OCI-LY7 (cell line): ENCODE measurements around the gene R3HDML. TPM values are rescaled to one million over a fixed set of nuclear protein-coding genes. Genes with fewer than 3 reads are reported as not detected.

Experiments
- BruUV-seq: library from RNA; stranded (reverse); fragments of 400-500 nt; replicated peaks from 2 replicates; lab custom pipeline; 2021; lab: Mats Ljungman, UMichigan
- CTCF ChIA-PET: fragments of 300-600 bp; sonication (Branson Sonifier 250); formaldehyde crosslinking; loops from one replicate; lab custom pipeline; 2022; ENCODE audit warnings: antibody characterized with exemption; ENCODE audit not compliant: unreplicated experiment; lab: Charles Lee
- POLR2A ChIA-PET: fragments of 300-600 bp; sonication (Branson Sonifier 250); formaldehyde crosslinking; loops from one replicate; lab custom pipeline; 2022; ENCODE audit warnings: antibody characterized with exemption; lab: Charles Lee
- DNase-seq: peaks from one replicate; pipeline ENCODE4 v3.0.0-alpha.2; 2015; ENCODE audit warnings: low spot score
- H2AFZ ChIP-seq: fragments of 200-600 bp; sonication (generic), shearing (Covaris generic); 2 replicates; pipeline ENCODE4 v1.6.1; 2014; ENCODE audit warnings: mild to moderate bottlenecking, antibody characterized with exemption, low read length, moderate library complexity
- H3K27ac ChIP-seq: fragments of 200-600 bp; sonication (generic); 2 replicates; pipeline ENCODE4 v1.5.1; 2014; ENCODE audit warnings: mixed run types, low read depth, mild to moderate bottlenecking, moderate library complexity, low read length, inconsistent platforms; ENCODE audit not compliant: poor library complexity, severe bottlenecking
- H3K36me3 ChIP-seq: fragments of 200-600 bp; sonication (generic); 2 replicates; pipeline ENCODE4 v1.6.1; 2014; ENCODE audit warnings: mild to moderate bottlenecking, antibody characterized with exemption, low read length, moderate library complexity, mixed read lengths; ENCODE audit not compliant: insufficient read depth
- H3K4me1 ChIP-seq: fragments of 200-600 bp; sonication (generic); 2 replicates; pipeline ENCODE4 v1.5.1; 2014; ENCODE audit warnings: mild to moderate bottlenecking, low read length; ENCODE audit not compliant: insufficient read depth, poor library complexity, severe bottlenecking
- H3K4me2 ChIP-seq: fragments of 200-600 bp; sonication (generic); 2 replicates; pipeline ENCODE4 v1.6.1; 2014; ENCODE audit warnings: mild to moderate bottlenecking, low read length
- H3K4me3 ChIP-seq: fragments of 200-600 bp; sonication (generic); 2 replicates; pipeline ENCODE4 v1.5.1; 2014; ENCODE audit warnings: mild to moderate bottlenecking, low read depth, low read length; ENCODE audit not compliant: poor library complexity, severe bottlenecking
- H3K79me2 ChIP-seq: fragments of 200-600 bp; sonication (generic); 2 replicates; pipeline ENCODE4 v1.6.1; 2016; ENCODE audit warnings: low read depth, mild to moderate bottlenecking, low read length, moderate library complexity, mixed read lengths; ENCODE audit not compliant: insufficient read depth
- H3K9me2 ChIP-seq: fragments of 200-600 bp; sonication (generic); 2 replicates; pipeline ENCODE4 v1.6.1; 2016; ENCODE audit warnings: mild to moderate bottlenecking, low read length, mixed read lengths; ENCODE audit not compliant: insufficient read depth
- H3K9me3 ChIP-seq: fragments of 200-600 bp; sonication (generic); 2 replicates; pipeline ENCODE4 v1.6.1; 2014; ENCODE audit warnings: mild to moderate bottlenecking, mixed run types, low read length, mixed read lengths
- H4K20me1 ChIP-seq: fragments of 200-600 bp; sonication (generic); 2 replicates; pipeline ENCODE4 v1.6.1; 2014; ENCODE audit warnings: mild to moderate bottlenecking, antibody characterized with exemption, low read length, moderate library complexity, mixed read lengths; ENCODE audit not compliant: insufficient read depth
- EZH2phosphoT487 ChIP-seq: fragments of 200-600 bp; sonication (generic); IDR thresholded peaks from 2 replicates; pipeline ENCODE4 v1.6.1; 2018; ENCODE audit warnings: low read depth, borderline replicate concordance, mild to moderate bottlenecking, mixed run types, antibody characterized with exemption, low read length, moderate library complexity, mixed read lengths
- intact Hi-C: fragments of 100-400 bp; cut with micrococcal nuclease; formaldehyde crosslinking; loops from one replicate; pipeline ENCODE4 v1.10.0; 2022; ENCODE audit not compliant: unreplicated experiment
- small RNA-seq: library from RNA; depleted of rRNA; stranded (forward); fragments of <200 nt; gene quantifications from one replicate; pipeline ENCODE3, GENCODE V24; 2014
- total RNA-seq, 2 experiments: library from RNA; depleted of rRNA in 1 of 2; stranded (reverse); fragments of >200 nt in 1 of 2; shearing (Covaris generic) in 1 of 2; gene quantifications; 2 replicates each; pipeline ENCODE4 v1.2.3, GENCODE V29; 2014 to 2022
- TF ChIP-seq, protein P1 (sequence below): fragments of 200-600 bp; sonication (generic); conservative IDR thresholded peaks from 2 replicates; pipeline ENCODE4 v1.5.1; 2014; ENCODE audit warnings: mild to moderate bottlenecking, antibody characterized with exemption, low read length, moderate library complexity, mixed read lengths

R3HDML gene
- total RNA-seq, 2 experiments from 2014 or later = not detected

DNA sequence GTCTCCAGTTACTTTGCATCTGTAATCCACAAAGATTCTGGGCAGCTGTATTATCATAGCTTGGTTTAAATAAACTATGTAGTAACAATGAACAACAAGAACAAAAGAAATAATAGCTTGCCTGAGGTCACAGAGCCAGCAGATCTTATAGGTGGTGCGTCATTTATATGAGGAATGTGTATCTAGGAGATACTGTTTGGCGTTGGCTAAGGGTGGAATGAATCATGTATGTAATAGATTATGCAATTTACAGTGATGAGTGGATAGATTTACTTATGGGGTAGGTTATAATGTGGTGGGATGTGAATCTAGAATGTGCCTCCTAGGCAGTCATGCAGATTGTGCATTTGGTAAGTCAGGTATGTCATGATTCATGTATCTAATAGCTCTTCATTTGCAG is 61.5 kb downstream of the R3HDML start:
- no peak for DNase-seq
- intact Hi-C loops = no loop called here
- no peaks in the 10 kb centered on the region for H4K20me1 ChIP-seq
- no peak overlapping the region for H2AFZ ChIP-seq
- POLR2A ChIA-PET = no interaction called here
- no peak for TF ChIP-seq EZH2phosphoT487
- TF ChIP-seq, protein P1, sequence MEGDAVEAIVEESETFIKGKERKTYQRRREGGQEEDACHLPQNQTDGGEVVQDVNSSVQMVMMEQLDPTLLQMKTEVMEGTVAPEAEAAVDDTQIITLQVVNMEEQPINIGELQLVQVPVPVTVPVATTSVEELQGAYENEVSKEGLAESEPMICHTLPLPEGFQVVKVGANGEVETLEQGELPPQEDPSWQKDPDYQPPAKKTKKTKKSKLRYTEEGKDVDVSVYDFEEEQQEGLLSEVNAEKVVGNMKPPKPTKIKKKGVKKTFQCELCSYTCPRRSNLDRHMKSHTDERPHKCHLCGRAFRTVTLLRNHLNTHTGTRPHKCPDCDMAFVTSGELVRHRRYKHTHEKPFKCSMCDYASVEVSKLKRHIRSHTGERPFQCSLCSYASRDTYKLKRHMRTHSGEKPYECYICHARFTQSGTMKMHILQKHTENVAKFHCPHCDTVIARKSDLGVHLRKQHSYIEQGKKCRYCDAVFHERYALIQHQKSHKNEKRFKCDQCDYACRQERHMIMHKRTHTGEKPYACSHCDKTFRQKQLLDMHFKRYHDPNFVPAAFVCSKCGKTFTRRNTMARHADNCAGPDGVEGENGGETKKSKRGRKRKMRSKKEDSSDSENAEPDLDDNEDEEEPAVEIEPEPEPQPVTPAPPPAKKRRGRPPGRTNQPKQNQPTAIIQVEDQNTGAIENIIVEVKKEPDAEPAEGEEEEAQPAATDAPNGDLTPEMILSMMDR = no peak
- no peaks in the 10 kb centered on the region for H3K4me1 ChIP-seq
- CTCF ChIA-PET = interaction anchor here (0.5 kb wide), 1 partner anchor 10 kb away, joined by 3 read pairs; no protein-coding TSS in a partner anchor
- BruUV-seq = no TSS peak
- H3K36me3 ChIP-seq = no peaks in the 10 kb centered on the region
- H3K9me3 ChIP-seq = no peaks in the 10 kb centered on the region
- H3K4me2 ChIP-seq = no peak overlapping the region
- H3K79me2 ChIP-seq = no peaks in the 10 kb centered on the region
- H3K27ac ChIP-seq = no peak overlapping the region
- no peaks in the 10 kb centered on the region for H3K9me2 ChIP-seq
- no peak overlapping the region for H3K4me3 ChIP-seq

DNA sequence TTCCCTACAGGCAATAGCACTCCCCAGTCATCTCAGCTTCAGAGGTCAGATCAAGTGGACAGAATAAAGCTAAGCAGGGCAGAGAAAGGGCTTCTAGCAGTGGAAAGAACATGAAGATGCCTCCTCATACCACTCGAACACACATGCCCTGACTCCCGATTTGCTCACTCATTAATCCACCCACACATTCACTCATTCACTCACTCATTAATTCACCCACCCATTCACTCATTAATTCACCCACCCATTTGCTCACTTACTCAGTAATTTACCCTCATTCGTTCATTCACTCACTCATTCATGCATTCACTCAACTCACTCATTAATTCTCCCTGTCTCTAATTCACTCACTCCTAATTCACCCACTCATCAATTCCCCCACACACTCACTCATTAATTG is 62.6 kb downstream of the R3HDML start:
- no peaks in the 10 kb centered on the region for H3K9me3 ChIP-seq
- no peaks in the 10 kb centered on the region for H3K79me2 ChIP-seq
- no peaks in the 10 kb centered on the region for H3K9me2 ChIP-seq
- no peak overlapping the region for H3K4me3 ChIP-seq
- no peak for DNase-seq
- no peak overlapping the region for H3K27ac ChIP-seq
- no peak overlapping the region for H2AFZ ChIP-seq
- ChIA-PET POLR2A (no interaction called here), CTCF (no interaction called here)
- no peaks in the 10 kb centered on the region for H4K20me1 ChIP-seq
- H3K4me2 ChIP-seq = no peak overlapping the region
- no peaks in the 10 kb centered on the region for H3K36me3 ChIP-seq
- no TSS peak for BruUV-seq
- TF ChIP-seq, protein P1 = no peak
- TF ChIP-seq EZH2phosphoT487 = no peak
- H3K4me1 ChIP-seq = no peaks in the 10 kb centered on the region
- intact Hi-C loops = no loop called here

DNA sequence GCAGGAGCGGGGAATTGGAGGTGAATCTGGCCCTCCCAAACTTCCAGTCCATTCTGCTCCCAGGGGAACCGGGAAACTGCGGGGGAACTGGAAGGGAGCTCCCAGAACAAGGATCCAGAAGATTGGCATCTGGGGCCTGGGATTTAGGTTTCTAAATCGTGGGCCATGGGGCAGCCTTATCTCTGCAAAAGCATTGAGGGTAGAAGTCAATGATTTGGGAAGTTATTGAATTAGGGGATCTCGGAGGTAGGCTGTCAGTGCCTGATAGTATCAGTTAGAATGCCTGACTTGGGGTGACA is 63.8 kb downstream of the R3HDML start:
- intact Hi-C loops = no loop called here
- no peak overlapping the region for H3K4me2 ChIP-seq
- no peaks in the 10 kb centered on the region for H3K9me3 ChIP-seq
- no TSS peak for BruUV-seq
- H3K4me1 ChIP-seq = no peaks in the 10 kb centered on the region
- ChIA-PET CTCF (no interaction called here), POLR2A (no interaction called here)
- no peaks in the 10 kb centered on the region for H3K9me2 ChIP-seq
- no peaks in the 10 kb centered on the region for H3K36me3 ChIP-seq
- H3K79me2 ChIP-seq = no peaks in the 10 kb centered on the region
- no peak overlapping the region for H3K4me3 ChIP-seq
- no peak for TF ChIP-seq EZH2phosphoT487
- TF ChIP-seq, protein P1 = no peak
- no peaks in the 10 kb centered on the region for H4K20me1 ChIP-seq
- no peak for DNase-seq
- no peak overlapping the region for H3K27ac ChIP-seq
- no peak overlapping the region for H2AFZ ChIP-seq

Small RNAs within 50 kb of the gene (small RNA-seq; reads per million reads assigned to genes)
- gene RF00019 = not detected

Other genes starting within 250 kb of the R3HDML start
- not detected in 2 replicates for gene JPH2, start 149.9 kb upstream of the R3HDML start, total RNA-seq (2014; rRNA removed; shearing (Covaris generic))
- gene JPH2, start 149.9 kb upstream of the R3HDML start, total RNA-seq (2022) = not detected in 2 replicates
- gene OSER1, start 126.3 kb upstream of the R3HDML start, total RNA-seq (2014; rRNA removed; shearing (Covaris generic)) = 24.5 and 28.1 TPM in 2 replicates
- 31.9 and 35.9 TPM in 2 replicates for gene OSER1, start 126.3 kb upstream of the R3HDML start, total RNA-seq (2022)
- not detected in 2 replicates for gene GDAP1L1, start 89.7 kb upstream of the R3HDML start, total RNA-seq (2014; rRNA removed; shearing (Covaris generic))
- gene GDAP1L1, start 89.7 kb upstream of the R3HDML start, total RNA-seq (2022) = 0.27 TPM in 1 of 2 replicates, not detected in the other
- 1.7 and 2.3 TPM in 2 replicates for gene FITM2, start 25.8 kb upstream of the R3HDML start, total RNA-seq (2014; rRNA removed; shearing (Covaris generic))
- gene FITM2, start 25.8 kb upstream of the R3HDML start, total RNA-seq (2022) = 2.4 and 2.6 TPM in 2 replicates
- not detected in 2 replicates for gene HNF4A, start 18.7 kb downstream of the R3HDML start, total RNA-seq (2014; rRNA removed; shearing (Covaris generic))
- gene HNF4A, start 18.7 kb downstream of the R3HDML start, total RNA-seq (2022) = not detected in 2 replicates
- gene TTPAL, start 138.8 kb downstream of the R3HDML start, total RNA-seq (2014; rRNA removed; shearing (Covaris generic)) = 3.2 and 5.6 TPM in 2 replicates
- 18.8 and 19.8 TPM in 2 replicates for gene TTPAL, start 138.8 kb downstream of the R3HDML start, total RNA-seq (2022)
- 19.3 and 24.4 TPM in 2 replicates for gene SERINC3, start 185.0 kb downstream of the R3HDML start, total RNA-seq (2014; rRNA removed; shearing (Covaris generic))
- 55.4 and 62.7 TPM in 2 replicates for gene SERINC3, start 185.0 kb downstream of the R3HDML start, total RNA-seq (2022)
- 37.2 and 46.9 TPM in 2 replicates for gene PKIG, start 245.5 kb downstream of the R3HDML start, total RNA-seq (2014; rRNA removed; shearing (Covaris generic))
- 31.7 and 34.9 TPM in 2 replicates for gene PKIG, start 245.5 kb downstream of the R3HDML start, total RNA-seq (2022)